B cell (primary cell): ENCODE measurements around the gene NDUFA13. TPM values are rescaled to one million over a fixed set of nuclear protein-coding genes. Genes with fewer than 3 reads are reported as not detected.

Experiments
- ATAC-seq: fragments of 200-7000 bp; cut with Tn5 transposase; one replicate; pipeline ENCODE4 v1.10.0; 2021; ENCODE audit warnings: low read depth, mild to moderate bottlenecking, moderate number of reproducible peaks, moderate library complexity
- CTCF ChIA-PET: fragments of 350-600 bp; sonication (Branson Sonifier 250); formaldehyde crosslinking; loops from one replicate; lab custom pipeline; 2021; ENCODE audit warnings: antibody characterized with exemption, inconsistent platforms; lab: Charles Lee
- POLR2A ChIA-PET: fragments of 350-600 bp; sonication (Branson Sonifier 250); formaldehyde crosslinking; loops from one replicate; lab custom pipeline; 2021; ENCODE audit warnings: antibody characterized with exemption; lab: Charles Lee
- DNase-seq: peaks from one replicate; pipeline ENCODE4 v3.0.0; 2013
- H2AFZ ChIP-seq: 2 replicates; pipeline ENCODE4 v1.6.1; 2012; ENCODE audit warnings: mild to moderate bottlenecking, low read depth, low read length; ENCODE audit not compliant: insufficient read depth, poor library complexity, severe bottlenecking
- H3K27ac ChIP-seq, 2 donors: 1 replicate in 1 of 2; 2 replicates in 1 of 2; pipeline ENCODE4 v1.5.1; 2012 to 2013; ENCODE audit warnings: low read length in 2 of 2, mild to moderate bottlenecking in 2 of 2, moderate library complexity in 1 of 2
- H3K27me3 ChIP-seq, 4 experiments: fragments of 200-600 bp in 1 of 4; sonication (generic) in 1 of 4; replicated peaks in 1 of 4; 1 replicate in 2 of 4; 2 replicates in 2 of 4; pipeline versions ENCODE4 v1.6.1 to v1.7.0; 2013 to 2016; ENCODE audit warnings: low read length in 3 of 4, mild to moderate bottlenecking in 2 of 4, mixed read lengths in 1 of 4, moderate library complexity in 1 of 4; ENCODE audit not compliant: insufficient read depth in 4 of 4, control insufficient read depth in 3 of 4; ENCODE audit errors: control extremely low read depth in 1 of 4
- H3K36me3 ChIP-seq, 2 experiments: replicated peaks in 1 of 2; 1 replicate in 1 of 2; 2 replicates in 1 of 2; pipeline versions ENCODE4 v1.6.1 to v1.7.1; 2013; ENCODE audit warnings: low read length in 1 of 2; ENCODE audit not compliant: insufficient read depth in 2 of 2, control insufficient read depth in 1 of 2; ENCODE audit errors: control extremely low read depth in 1 of 2, extremely low read depth in 1 of 2
- H3K4me1 ChIP-seq, 2 donors: fragments of 200-600 bp in 1 of 2; sonication (generic) in 1 of 2; 1 replicate in 1 of 2; 2 replicates in 1 of 2; pipeline versions ENCODE4 v1.5.1 to v1.6.1; 2013 to 2017; ENCODE audit warnings: low read length in 2 of 2; ENCODE audit not compliant: control insufficient read depth in 2 of 2, insufficient read depth in 2 of 2
- H3K4me2 ChIP-seq: replicated peaks from 2 replicates; pipeline ENCODE3; 2012; ENCODE audit warnings: mild to moderate bottlenecking, low read depth, low read length; ENCODE audit not compliant: poor library complexity, severe bottlenecking
- H3K4me3 ChIP-seq, 5 experiments: fragments of 200-600 bp in 1 of 5; sonication (generic) in 1 of 5; 1 replicate in 3 of 5; 2 replicates in 2 of 5; pipeline versions ENCODE4 v1.5.1 to v1.7.0; 2011 to 2016; ENCODE audit warnings: low read length in 4 of 5, mild to moderate bottlenecking in 4 of 5, low read depth in 2 of 5, control low read depth in 1 of 5, moderate library complexity in 1 of 5; ENCODE audit not compliant: insufficient read depth in 1 of 5; ENCODE audit errors: control extremely low read depth in 1 of 5, extremely low read depth in 1 of 5
- H3K79me2 ChIP-seq: fragments of 200-600 bp; sonication (generic); one replicate; pipeline ENCODE4 v1.6.0; 2016; ENCODE audit warnings: low read length; ENCODE audit not compliant: control insufficient read depth, insufficient read depth
- H3K9ac ChIP-seq: fragments of 200-600 bp; sonication (generic); 2 replicates; pipeline ENCODE4 v1.6.1; 2017; ENCODE audit warnings: mild to moderate bottlenecking, low read length, moderate library complexity
- H3K9me3 ChIP-seq, 3 donors: one replicate each; pipeline versions ENCODE4 v1.6.1 to v1.7.1; 2013; ENCODE audit warnings: low read length in 2 of 3; ENCODE audit not compliant: control insufficient read depth in 2 of 3, insufficient read depth in 1 of 3; ENCODE audit errors: control extremely low read depth in 1 of 3
- H4K20me1 ChIP-seq: 2 replicates; pipeline ENCODE4 v1.6.0; 2012; ENCODE audit warnings: mild to moderate bottlenecking, low read length; ENCODE audit not compliant: insufficient read depth, control insufficient read depth, poor library complexity, severe bottlenecking
- H3K27ac Mint-ChIP-seq: one replicate; pipeline ENCODE4 v1.8.0; 2021; ENCODE audit warnings: mixed read lengths
- H3K27me3 Mint-ChIP-seq: one replicate; pipeline ENCODE4 v1.8.0; 2021; ENCODE audit warnings: mixed read lengths
- H3K4me1 Mint-ChIP-seq: one replicate; pipeline ENCODE4 v1.8.0; 2021; ENCODE audit warnings: mixed read lengths
- H3K4me3 Mint-ChIP-seq: one replicate; pipeline ENCODE4 v1.8.0; 2021; ENCODE audit warnings: mixed read lengths
- H3K9me3 Mint-ChIP-seq: one replicate; pipeline ENCODE4 v1.8.0; 2022; ENCODE audit warnings: mixed read lengths; ENCODE audit not compliant: insufficient read depth
- EZH2 ChIP-seq: IDR thresholded peaks from 2 replicates; pipeline ENCODE4 v1.6.1; 2012; ENCODE audit warnings: borderline replicate concordance, low read depth, mild to moderate bottlenecking, moderate library complexity, low read length; ENCODE audit not compliant: insufficient read depth, poor library complexity, severe bottlenecking
- WGBS: methylation state at CpG from one replicate; pipeline ENCODE4 v1.1.5; 2013; ENCODE audit warnings: missing lambda C conversion rate; ENCODE audit not compliant: insufficient coverage; 5-methylcytosine and 5-hydroxymethylcytosine counted together
- intact Hi-C: fragments of 100-400 bp; cut with micrococcal nuclease; formaldehyde crosslinking; loops from one replicate; pipeline ENCODE4 v1.10.0; 2022
- polyA plus RNA-seq: library from polyadenylated mRNA; depleted of rRNA; stranded (reverse); fragments of >200 nt; gene quantifications from 2 replicates; pipeline ENCODE4 v1.2.3, GENCODE V29; 2012
- total RNA-seq, 2 donors: library from RNA; stranded (reverse); fragments of 120-200 nt in 1 of 2; gene quantifications; 1 replicate in 1 of 2; 2 replicates in 1 of 2; pipeline versions ENCODE4 v1.2.3 to v1.2.4, GENCODE V29; 2013 to 2022
- TF ChIP-seq, protein P1 (sequence below): fragments of 200-600 bp; IDR thresholded peaks from one replicate; pipeline ENCODE4 v1.8.0; 2022; ENCODE audit warnings: antibody characterized with exemption, mild to moderate bottlenecking

NDUFA13 gene
- total and polyA plus RNA-seq, 2 donors (not counting 1 experiment from before 2014, with no cell fraction given) = 188 to 195 TPM

DNA sequence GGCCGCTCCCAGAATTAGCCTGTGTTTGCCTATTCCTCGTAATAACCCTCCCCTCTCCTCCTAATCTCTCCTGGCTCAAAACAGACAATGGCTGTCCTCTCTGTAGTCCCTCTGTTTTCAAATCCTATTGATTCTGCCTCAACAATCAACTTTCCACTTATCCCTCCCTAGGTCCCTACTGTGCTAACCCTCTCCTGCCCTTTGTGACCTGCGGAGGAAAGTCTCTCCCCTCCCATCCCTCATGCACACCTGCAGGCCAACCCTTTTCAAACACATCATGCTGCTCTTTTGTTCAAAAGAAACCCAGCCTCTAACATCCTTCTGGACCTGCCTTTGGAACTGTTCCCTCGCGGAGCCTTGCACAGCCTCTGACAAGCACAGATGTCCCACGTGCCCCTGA is 59.4 kb downstream of the NDUFA13 start:
- no peaks in the 10 kb centered on the region for H3K4me1 ChIP-seq
- POLR2A ChIA-PET = no interaction called here
- H3K9me3 ChIP-seq = no peaks in the 10 kb centered on the region
- H3K79me2 ChIP-seq = no peaks in the 10 kb centered on the region
- Mint-ChIP-seq H3K27me3 (no peaks in the 10 kb centered on the region), H3K4me1 (no peaks in the 10 kb centered on the region), H3K4me3 (no peak overlapping the region), H3K9me3 (no peaks in the 10 kb centered on the region), H3K27ac (no peak overlapping the region)
- CTCF ChIA-PET = no interaction called here
- intact Hi-C loops = no loop called here
- DNase-seq (no peak), ATAC-seq (no peak)
- 87% methylated on average over 5 of the region's 6 CpGs for WGBS
- no peak overlapping the region for H2AFZ ChIP-seq
- H3K27ac ChIP-seq = no peak overlapping the region
- no peak overlapping the region for H3K9ac ChIP-seq
- H3K4me2 ChIP-seq = no peak overlapping the region
- no peak overlapping the region for H3K4me3 ChIP-seq
- TF ChIP-seq, protein P1, sequence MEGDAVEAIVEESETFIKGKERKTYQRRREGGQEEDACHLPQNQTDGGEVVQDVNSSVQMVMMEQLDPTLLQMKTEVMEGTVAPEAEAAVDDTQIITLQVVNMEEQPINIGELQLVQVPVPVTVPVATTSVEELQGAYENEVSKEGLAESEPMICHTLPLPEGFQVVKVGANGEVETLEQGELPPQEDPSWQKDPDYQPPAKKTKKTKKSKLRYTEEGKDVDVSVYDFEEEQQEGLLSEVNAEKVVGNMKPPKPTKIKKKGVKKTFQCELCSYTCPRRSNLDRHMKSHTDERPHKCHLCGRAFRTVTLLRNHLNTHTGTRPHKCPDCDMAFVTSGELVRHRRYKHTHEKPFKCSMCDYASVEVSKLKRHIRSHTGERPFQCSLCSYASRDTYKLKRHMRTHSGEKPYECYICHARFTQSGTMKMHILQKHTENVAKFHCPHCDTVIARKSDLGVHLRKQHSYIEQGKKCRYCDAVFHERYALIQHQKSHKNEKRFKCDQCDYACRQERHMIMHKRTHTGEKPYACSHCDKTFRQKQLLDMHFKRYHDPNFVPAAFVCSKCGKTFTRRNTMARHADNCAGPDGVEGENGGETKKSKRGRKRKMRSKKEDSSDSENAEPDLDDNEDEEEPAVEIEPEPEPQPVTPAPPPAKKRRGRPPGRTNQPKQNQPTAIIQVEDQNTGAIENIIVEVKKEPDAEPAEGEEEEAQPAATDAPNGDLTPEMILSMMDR = no peak
- no peak for TF ChIP-seq EZH2
- H4K20me1 ChIP-seq = no peaks in the 10 kb centered on the region
- H3K36me3 ChIP-seq = no peaks in the 10 kb centered on the region
- no peaks in the 10 kb centered on the region for H3K27me3 ChIP-seq

Other genes starting within 250 kb of the NDUFA13 start
- not detected in 2 replicates for gene TM6SF2, start 242.9 kb upstream of the NDUFA13 start, total RNA-seq
- not detected in 2 replicates for gene TM6SF2, start 242.9 kb upstream of the NDUFA13 start, polyA plus RNA-seq
- 86.9 and 91.4 TPM in 2 replicates for gene SUGP1, start 195.7 kb upstream of the NDUFA13 start, total RNA-seq
- 55.5 and 61.3 TPM in 2 replicates for gene SUGP1, start 195.7 kb upstream of the NDUFA13 start, polyA plus RNA-seq
- gene MAU2, start 195.4 kb upstream of the NDUFA13 start, total RNA-seq = 199 and 203 TPM in 2 replicates
- 87.7 and 95.0 TPM in 2 replicates for gene MAU2, start 195.4 kb upstream of the NDUFA13 start, polyA plus RNA-seq
- gene GATAD2A, start 110.5 kb upstream of the NDUFA13 start, total RNA-seq = 76.3 and 97.3 TPM in 2 replicates
- gene GATAD2A, start 110.5 kb upstream of the NDUFA13 start, polyA plus RNA-seq = 28.8 and 44.5 TPM in 2 replicates
- 6.3 and 8.9 TPM in 2 replicates for gene TSSK6, start 677 bp upstream of the NDUFA13 start, total RNA-seq
- 7.7 and 9.6 TPM in 2 replicates for gene TSSK6, start 677 bp upstream of the NDUFA13 start, polyA plus RNA-seq
- gene YJEFN3, start 12.7 kb downstream of the NDUFA13 start, total RNA-seq = 6.9 and 8.8 TPM in 2 replicates
- gene YJEFN3, start 12.7 kb downstream of the NDUFA13 start, polyA plus RNA-seq = 4.8 and 7.1 TPM in 2 replicates
- gene CILP2, start 22.0 kb downstream of the NDUFA13 start, total RNA-seq = 0.10 and 0.12 TPM in 2 replicates
- 0.04 and 0.07 TPM in 2 replicates for gene CILP2, start 22.0 kb downstream of the NDUFA13 start, polyA plus RNA-seq
- gene PBX4, start 102.5 kb downstream of the NDUFA13 start, total RNA-seq = 11.7 and 11.8 TPM in 2 replicates
- gene PBX4, start 102.5 kb downstream of the NDUFA13 start, polyA plus RNA-seq = 6.0 and 11.7 TPM in 2 replicates
- gene LPAR2, start 112.0 kb downstream of the NDUFA13 start, total RNA-seq = 27.1 and 30.3 TPM in 2 replicates
- gene LPAR2, start 112.0 kb downstream of the NDUFA13 start, polyA plus RNA-seq = 37.2 and 46.8 TPM in 2 replicates
- 112 and 114 TPM in 2 replicates for gene GMIP, start 127.4 kb downstream of the NDUFA13 start, total RNA-seq
- gene GMIP, start 127.4 kb downstream of the NDUFA13 start, polyA plus RNA-seq = 57.0 and 64.7 TPM in 2 replicates
- 153 and 156 TPM in 2 replicates for gene ATP13A1, start 147.5 kb downstream of the NDUFA13 start, total RNA-seq
- 216 and 277 TPM in 2 replicates for gene ATP13A1, start 147.5 kb downstream of the NDUFA13 start, polyA plus RNA-seq
- gene ZNF101, start 152.6 kb downstream of the NDUFA13 start, total RNA-seq = 70.6 and 74.3 TPM in 2 replicates
- 12.2 and 15.2 TPM in 2 replicates for gene ZNF101, start 152.6 kb downstream of the NDUFA13 start, polyA plus RNA-seq
- 21.0 and 22.5 TPM in 2 replicates for gene ZNF14, start 216.9 kb downstream of the NDUFA13 start, total RNA-seq
- 3.4 and 6.0 TPM in 2 replicates for gene ZNF14, start 216.9 kb downstream of the NDUFA13 start, polyA plus RNA-seq